Fibroblast of villous mesenchyme (primary cell): ENCODE measurements around the gene COPS3. TPM values are rescaled to one million over a fixed set of nuclear protein-coding genes. Genes with fewer than 3 reads are reported as not detected.

Source experiments
- DNase-seq: peaks from one replicate; pipeline ENCODE4 v3.0.0-alpha.2; 2010; ENCODE audit warnings: low read depth
- H3K4me3 ChIP-seq: 2 replicates; pipeline ENCODE4 v1.5.1; 2011; ENCODE audit warnings: low read depth, mild to moderate bottlenecking, low read length
- CTCF ChIP-seq: IDR thresholded peaks from 2 replicates; pipeline ENCODE4 v1.5.1; 2012; ENCODE audit warnings: low read depth, mild to moderate bottlenecking, low read length; ENCODE audit not compliant: insufficient read depth
- total RNA-seq: library from RNA; depleted of rRNA; stranded (reverse); fragments of >200 nt; gene quantifications from 2 replicates; pipeline ENCODE4 v1.2.3, GENCODE V29; 2012

The COPS3 gene
- total RNA-seq, 1 donor = 93.7 TPM

GRCh38 chr17:17243163-17243562, 37.9 kb downstream of the COPS3 start:
- H3K4me3 ChIP-seq = no peak overlapping the region
- no peak for TF ChIP-seq CTCF
- DNase-seq = no peak

DNA sequence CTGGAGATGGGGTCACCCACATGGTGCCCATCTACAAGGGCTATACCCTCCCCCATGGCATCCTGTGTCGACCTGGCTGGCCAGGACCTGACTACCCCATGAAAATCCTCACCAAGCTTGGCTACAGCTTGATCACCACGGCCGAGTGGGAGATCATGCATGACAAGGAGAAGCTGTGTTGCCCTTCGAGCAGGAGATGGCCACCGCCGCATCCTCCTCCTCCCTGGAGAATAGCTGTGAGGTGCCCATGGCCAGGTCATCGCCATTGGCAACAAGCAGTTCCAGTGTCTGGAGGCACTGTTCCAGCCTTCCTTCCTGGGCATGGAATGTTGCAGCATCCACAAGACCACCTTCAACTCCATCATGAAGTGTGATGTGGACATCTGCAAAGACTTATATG, 38.8 kb downstream of the COPS3 start:
- H3K4me3 ChIP-seq = no peak overlapping the region
- no peak for TF ChIP-seq CTCF
- DNase-seq = no peak

DNA sequence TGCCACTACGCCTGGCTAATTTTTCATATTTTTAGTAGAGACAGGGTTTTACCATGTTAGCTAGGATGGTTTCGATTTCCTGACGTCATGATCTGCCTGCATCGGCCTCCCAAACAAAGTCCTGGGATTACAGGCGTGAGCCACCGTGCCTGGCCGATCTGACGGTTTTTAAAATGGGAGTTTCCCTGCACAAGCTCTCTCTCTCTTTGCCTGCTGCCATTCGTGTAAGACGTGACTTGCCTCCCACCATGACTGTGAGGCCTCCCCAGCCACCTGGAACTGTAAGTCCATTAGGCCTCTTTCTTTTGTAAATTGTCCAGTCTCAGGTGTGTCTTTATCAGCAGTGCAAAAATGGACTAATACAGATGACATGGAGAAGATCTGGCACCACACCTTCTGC, 39.4 kb downstream of the COPS3 start:
- no peak for TF ChIP-seq CTCF
- H3K4me3 ChIP-seq = no peak overlapping the region
- DNase-seq = no peak

GRCh38 chr17:17239832-17240231, 41.2 kb downstream of the COPS3 start:
- H3K4me3 ChIP-seq = no peak overlapping the region
- no peak for TF ChIP-seq CTCF
- no peak for DNase-seq

- DNase-seq = peak; percentile 92
- TF ChIP-seq CTCF = no peak
- H3K4me3 ChIP-seq = peak within 1 kb of the TSS; percentile 99
These were observed 43.8 kb downstream of the COPS3 start, which contains the start of gene FLCN for GRCh38 chr17:17237026-17237799. TSS of gene FLCN (minus strand) at chr17:17237168. CDS start at chr17:17228137, 9,031 bp downstream.

DNA sequence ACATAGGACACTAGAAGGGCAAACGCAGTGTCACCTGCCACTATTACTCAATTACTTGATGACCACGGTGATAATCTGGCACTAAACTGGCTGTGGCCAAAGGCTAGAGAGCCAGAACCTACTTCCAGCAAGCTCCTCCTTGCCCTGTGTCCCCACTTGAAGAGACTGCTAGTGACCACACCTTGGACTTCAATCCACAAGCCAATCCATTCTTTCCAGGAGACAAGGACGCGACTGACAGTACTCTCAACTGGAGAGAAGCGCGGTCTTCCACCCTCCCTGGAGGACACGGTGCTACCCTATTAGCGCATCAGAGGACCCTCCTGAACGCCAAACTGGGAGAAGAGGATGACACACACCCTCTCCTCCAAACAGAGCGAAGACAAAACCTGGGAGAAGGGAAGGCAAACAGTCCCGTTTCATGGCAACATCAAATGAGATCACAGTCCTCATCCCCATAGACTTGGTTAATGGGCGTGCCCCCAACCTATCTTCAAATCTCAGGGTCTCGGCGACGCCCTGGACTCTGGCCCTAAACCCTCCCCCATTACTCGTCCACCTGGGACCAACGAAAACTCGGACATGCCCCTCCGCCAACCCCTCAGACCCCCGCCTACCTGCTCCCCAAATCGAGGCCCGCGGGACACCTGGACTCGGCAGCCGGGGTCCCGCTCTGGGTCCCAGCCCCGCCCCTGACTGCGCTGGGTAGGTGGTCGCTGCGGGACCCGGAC, 44.6 kb downstream of the COPS3 start:
- DNase-seq = peak; percentile 30
- H3K4me3 ChIP-seq = peak overlapping the region; percentile 99
- TF ChIP-seq CTCF = no peak
